Lower leg skin (tissue), 3 donors: ENCODE results near the gene THY1.

Source experiments
- CTCF ChIP-seq, 3 donors: fragments of 450-650 bp; IDR thresholded peaks; one replicate each; pipeline ENCODE4 v1.5.1; 2016; ENCODE audit warnings: antibody characterized with exemption in 3 of 3, mild to moderate bottlenecking in 3 of 3, moderate library complexity in 2 of 3
- POLR2A ChIP-seq, 2 donors: fragments of 450-650 bp; IDR thresholded peaks; one replicate each; pipeline ENCODE4 v1.6.1; 2016 to 2017; ENCODE audit warnings: antibody characterized with exemption in 2 of 2, mild to moderate bottlenecking in 1 of 2, moderate library complexity in 1 of 2

GRCh38 chr11:119412072-119412471, 10.9 kb downstream of the THY1 start:
- TF ChIP-seq POLR2A (IDR thresholded peaks at IDR 0.05) (no peak), CTCF (IDR thresholded peaks at IDR 0.05) (no peak)
